T-helper 2 cell treated with Interferon-gamma antibody and Interleukin-4, amounts not matched to agents 5 μg/mL and 100 μg/mL, for 36 hours (primary cell): ENCODE results near the gene RBM23.
A peak's percentile ranks its signal among the peaks of the same experiment; 100 is the strongest.

Experiments used
- DNase-seq: peaks from one replicate; pipeline ENCODE4 v3.0.0; 2021; ENCODE audit warnings: low spot score
- H3K27ac Mint-ChIP-seq: one replicate; pipeline ENCODE4 v1.8.0; 2021; ENCODE audit warnings: mild to moderate bottlenecking, mixed read lengths
- H3K27me3 Mint-ChIP-seq: one replicate; pipeline ENCODE4 v1.8.0; 2021; ENCODE audit warnings: low read depth, mixed read lengths
- H3K36me3 Mint-ChIP-seq: one replicate; pipeline ENCODE4 v1.8.0; 2021; ENCODE audit warnings: low read depth, mixed read lengths
- H3K4me1 Mint-ChIP-seq: one replicate; pipeline ENCODE4 v1.8.0; 2021; ENCODE audit warnings: low read depth, mixed read lengths
- H3K4me3 Mint-ChIP-seq: one replicate; pipeline ENCODE4 v1.8.0; 2022; ENCODE audit warnings: mild to moderate bottlenecking, moderate library complexity, mixed read lengths
- H3K9me3 Mint-ChIP-seq: one replicate; pipeline ENCODE4 v1.8.0; 2021; ENCODE audit warnings: mixed read lengths

RBM23 gene

GRCh38 chr14:22887260-22887989 is 31.5 kb downstream of the RBM23 start:
- peaks cover 14% of the 10 kb centered on the region for H3K27me3 Mint-ChIP-seq
- H3K36me3 Mint-ChIP-seq = peaks cover 3% of the 10 kb centered on the region
- peaks cover 24% of the 10 kb centered on the region for H3K4me1 Mint-ChIP-seq
- peak overlapping the region; percentile 93 for H3K4me3 Mint-ChIP-seq
- peak overlapping the region; percentile 89 for H3K27ac Mint-ChIP-seq
- H3K9me3 Mint-ChIP-seq = no peaks in the 10 kb centered on the region
- peak; percentile 23 for DNase-seq

- H3K9me3 Mint-ChIP-seq = no peaks in the 10 kb centered on the region
Observed at GRCh38 chr14:22886500-22887259, 32.3 kb downstream of the RBM23 start.

GRCh38 chr14:22885975-22886374 is 33.0 kb downstream of the RBM23 start:
- Mint-ChIP-seq H3K4me1 (peaks cover 24% of the 10 kb centered on the region), H3K27me3 (peaks cover 14% of the 10 kb centered on the region)

More at GRCh38 chr14:22886500-22887259, 32.3 kb downstream of the RBM23 start:
- Mint-ChIP-seq H3K36me3 (peaks cover 3% of the 10 kb centered on the region), H3K27ac (peak overlapping the region; percentile 89), H3K4me3 (peak overlapping the region; percentile 93), H3K27me3 (peaks cover 14% of the 10 kb centered on the region), H3K4me1 (peaks cover 24% of the 10 kb centered on the region)
- peak; percentile 69 for DNase-seq

DNA sequence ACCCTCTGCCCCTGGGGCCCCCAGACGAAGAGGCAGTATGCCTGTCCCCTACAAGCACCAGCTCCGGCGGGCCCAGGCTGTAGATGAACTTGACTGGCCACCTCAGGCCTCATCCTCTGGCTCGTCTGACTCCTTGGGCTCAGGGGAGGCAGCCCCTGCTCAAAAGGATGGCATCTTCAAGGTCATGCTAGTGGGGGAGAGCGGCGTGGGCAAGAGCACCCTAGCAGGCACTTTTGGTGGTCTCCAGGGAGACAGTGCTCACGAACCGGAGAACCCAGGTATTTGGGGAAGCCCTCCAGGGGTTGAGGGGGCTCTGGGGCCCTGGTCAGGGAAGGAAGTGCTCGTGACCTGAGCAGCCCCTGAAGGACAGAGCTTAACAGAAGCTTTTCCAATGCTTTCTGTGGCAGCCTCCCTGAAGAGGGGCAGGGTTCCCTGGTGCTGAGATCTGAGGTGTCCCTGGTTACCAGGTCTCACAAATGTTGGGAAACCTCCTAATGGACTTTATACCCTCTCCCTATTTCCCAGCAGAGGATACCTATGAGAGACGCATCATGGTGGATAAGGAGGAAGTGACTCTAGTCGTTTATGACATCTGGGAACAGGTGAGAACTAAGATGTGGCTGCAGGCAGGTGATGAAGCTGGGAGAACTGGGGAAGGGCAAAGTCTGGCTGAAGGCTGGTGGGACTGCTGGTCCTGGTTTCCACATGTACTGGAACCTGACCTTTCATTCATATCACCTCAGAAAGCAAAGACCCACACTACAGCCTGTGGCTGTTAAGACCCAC is 34.0 kb downstream of the RBM23 start:
- H3K27ac Mint-ChIP-seq = no peak overlapping the region
- H3K36me3 Mint-ChIP-seq = peaks cover under 1% of the 10 kb centered on the region
- peaks cover 18% of the 10 kb centered on the region for H3K4me1 Mint-ChIP-seq
- no peak for DNase-seq
- no peak overlapping the region for H3K4me3 Mint-ChIP-seq
- H3K9me3 Mint-ChIP-seq = no peaks in the 10 kb centered on the region
- H3K27me3 Mint-ChIP-seq = peaks cover 14% of the 10 kb centered on the region

More at GRCh38 chr14:22885975-22886374, 33.0 kb downstream of the RBM23 start:
- H3K27ac Mint-ChIP-seq = peak overlapping the region; percentile 74
- H3K36me3 Mint-ChIP-seq = peaks cover 3% of the 10 kb centered on the region
- no peaks in the 10 kb centered on the region for H3K9me3 Mint-ChIP-seq
- peak overlapping the region; percentile 69 for H3K4me3 Mint-ChIP-seq
- DNase-seq = no peak

GRCh38 chr14:22884076-22884737 is 34.7 kb downstream of the RBM23 start:
- DNase-seq = no peak
- no peak overlapping the region for H3K4me3 Mint-ChIP-seq
- H3K9me3 Mint-ChIP-seq = no peaks in the 10 kb centered on the region
- peaks cover 7% of the 10 kb centered on the region for H3K36me3 Mint-ChIP-seq
- peaks cover 19% of the 10 kb centered on the region for H3K4me1 Mint-ChIP-seq
- peaks cover 14% of the 10 kb centered on the region for H3K27me3 Mint-ChIP-seq
- no peak overlapping the region for H3K27ac Mint-ChIP-seq

DNA sequence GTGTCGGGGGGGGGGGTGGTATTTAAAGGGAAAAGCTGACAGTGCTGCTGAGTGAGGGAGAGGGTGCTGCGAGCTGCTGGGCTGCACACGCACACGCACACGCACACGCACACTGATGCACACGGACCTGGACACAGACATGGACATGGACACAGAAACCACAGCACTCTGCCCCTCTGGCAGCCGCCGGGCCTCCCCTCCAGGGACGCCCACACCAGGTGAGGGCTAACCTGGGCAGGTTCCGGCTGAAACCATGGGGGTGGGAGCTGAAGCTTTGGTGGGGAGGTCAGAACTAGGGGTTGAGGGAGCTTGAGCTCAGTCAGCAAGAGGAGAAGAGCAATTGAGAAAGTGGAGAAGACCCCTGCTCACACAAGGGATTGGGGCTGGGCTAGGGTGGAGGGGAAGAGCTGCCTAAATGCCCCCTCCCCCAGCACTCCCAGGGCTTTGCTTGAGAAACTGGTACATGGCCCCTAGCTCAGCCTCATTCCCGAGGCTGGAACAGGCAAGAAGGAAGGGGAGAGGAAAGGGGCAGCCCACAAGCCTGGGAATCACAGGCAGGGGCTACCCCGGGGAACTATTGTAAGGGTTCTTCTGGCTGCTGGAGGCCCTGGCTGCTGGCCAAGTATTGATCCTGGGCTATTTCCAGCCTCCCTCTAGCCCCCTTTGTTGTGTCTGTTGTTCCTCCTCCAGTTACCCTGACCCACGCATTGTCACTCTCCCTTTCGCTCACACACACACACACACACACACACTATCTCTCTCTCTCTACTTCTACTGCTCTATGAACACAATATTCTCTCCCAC is 35.6 kb downstream of the RBM23 start, which contains the start of gene REM2:
TSS of gene REM2 (plus strand) at position 50 of the 804 bp plus-strand sequence. CDS start at position 116, 66 bp downstream.
- Mint-ChIP-seq H3K9me3 (no peaks in the 10 kb centered on the region), H3K4me3 (no peak within 1 kb of the TSS), H3K27me3 (peaks cover 14% of the 10 kb centered on the region), H3K4me1 (peaks cover 19% of the 10 kb centered on the region), H3K36me3 (peaks cover 11% of the 10 kb centered on the region), H3K27ac (peak within 1 kb of the TSS; percentile 5)
- no peak for DNase-seq

- Mint-ChIP-seq H3K4me3 (no peak overlapping the region), H3K9me3 (no peaks in the 10 kb centered on the region), H3K27me3 (peaks cover 14% of the 10 kb centered on the region), H3K4me1 (peaks cover 13% of the 10 kb centered on the region), H3K36me3 (peaks cover 18% of the 10 kb centered on the region), H3K27ac (no peak overlapping the region)
- no peak for DNase-seq
Observed at GRCh38 chr14:22882529-22883172, 36.3 kb downstream of the RBM23 start.

GRCh38 chr14:22882064-22882463 is 36.9 kb downstream of the RBM23 start:
- Mint-ChIP-seq H3K9me3 (no peaks in the 10 kb centered on the region), H3K4me1 (peaks cover 8% of the 10 kb centered on the region), H3K36me3 (peaks cover 23% of the 10 kb centered on the region), H3K27me3 (peaks cover 13% of the 10 kb centered on the region), H3K27ac (peak overlapping the region; percentile 5), H3K4me3 (no peak overlapping the region)
- no peak for DNase-seq

- peaks cover 46% of the 10 kb centered on the region for H3K36me3 Mint-ChIP-seq
- H3K27me3 Mint-ChIP-seq = peaks cover 2% of the 10 kb centered on the region
- H3K9me3 Mint-ChIP-seq = no peaks in the 10 kb centered on the region
- H3K4me1 Mint-ChIP-seq = peaks cover 7% of the 10 kb centered on the region
- H3K27ac Mint-ChIP-seq = no peak overlapping the region
- no peak for DNase-seq
- H3K4me3 Mint-ChIP-seq = no peak overlapping the region
Observed at GRCh38 chr14:22878271-22879246, 40.4 kb downstream of the RBM23 start.

DNA sequence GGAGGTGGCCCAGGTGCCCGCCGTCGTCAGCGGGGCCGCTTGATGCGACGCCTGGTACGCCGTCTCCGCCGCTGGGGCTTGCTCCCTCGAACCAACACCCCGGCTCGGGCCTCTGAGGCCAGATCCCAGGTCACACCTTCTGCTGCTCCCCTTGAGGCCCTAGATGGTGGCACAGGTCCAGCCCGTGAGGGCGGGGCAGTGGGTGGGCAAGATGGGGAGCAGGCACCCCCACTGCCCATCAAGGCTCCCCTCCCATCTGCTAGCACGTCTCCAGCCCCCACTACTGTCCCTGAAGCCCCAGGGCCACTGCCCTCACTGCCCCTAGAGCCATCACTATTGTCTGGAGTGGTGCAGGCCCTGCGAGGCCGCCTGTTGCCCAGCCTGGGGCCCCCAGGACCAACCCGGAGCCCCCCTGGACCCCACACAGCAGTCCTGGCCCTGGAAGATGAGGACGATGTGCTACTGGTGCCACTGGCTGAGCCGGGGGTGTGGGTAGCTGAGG is 41.9 kb downstream of the RBM23 start:
- Mint-ChIP-seq H3K36me3 (peaks cover 51% of the 10 kb centered on the region), H3K27me3 (no peaks in the 10 kb centered on the region), H3K27ac (no peak overlapping the region), H3K4me1 (peaks cover 13% of the 10 kb centered on the region), H3K9me3 (no peaks in the 10 kb centered on the region), H3K4me3 (no peak overlapping the region)
- no peak for DNase-seq

- H3K36me3 Mint-ChIP-seq = peaks cover 51% of the 10 kb centered on the region
- no peaks in the 10 kb centered on the region for H3K27me3 Mint-ChIP-seq
- no peak overlapping the region for H3K4me3 Mint-ChIP-seq
- H3K27ac Mint-ChIP-seq = no peak overlapping the region
- H3K9me3 Mint-ChIP-seq = no peaks in the 10 kb centered on the region
- DNase-seq = no peak
- peaks cover 17% of the 10 kb centered on the region for H3K4me1 Mint-ChIP-seq
Observed at GRCh38 chr14:22875748-22876319, 43.1 kb downstream of the RBM23 start.
